Stimulated activated CD4-positive, alpha-beta T cell treated with anti-CD3 and anti-CD28 coated beads, Interleukin-12 subunit alpha, Interleukin-12 subunit beta, amount 100 ng/mL, for 4 hours (primary cell): ENCODE measurements around the gene WNT11.
A peak's percentile ranks its signal among the peaks of the same experiment; 100 is the strongest.

Experiments used
- DNase-seq: peaks from one replicate; pipeline ENCODE4 v3.0.0-alpha.2; 2020

The WNT11 gene

DNA sequence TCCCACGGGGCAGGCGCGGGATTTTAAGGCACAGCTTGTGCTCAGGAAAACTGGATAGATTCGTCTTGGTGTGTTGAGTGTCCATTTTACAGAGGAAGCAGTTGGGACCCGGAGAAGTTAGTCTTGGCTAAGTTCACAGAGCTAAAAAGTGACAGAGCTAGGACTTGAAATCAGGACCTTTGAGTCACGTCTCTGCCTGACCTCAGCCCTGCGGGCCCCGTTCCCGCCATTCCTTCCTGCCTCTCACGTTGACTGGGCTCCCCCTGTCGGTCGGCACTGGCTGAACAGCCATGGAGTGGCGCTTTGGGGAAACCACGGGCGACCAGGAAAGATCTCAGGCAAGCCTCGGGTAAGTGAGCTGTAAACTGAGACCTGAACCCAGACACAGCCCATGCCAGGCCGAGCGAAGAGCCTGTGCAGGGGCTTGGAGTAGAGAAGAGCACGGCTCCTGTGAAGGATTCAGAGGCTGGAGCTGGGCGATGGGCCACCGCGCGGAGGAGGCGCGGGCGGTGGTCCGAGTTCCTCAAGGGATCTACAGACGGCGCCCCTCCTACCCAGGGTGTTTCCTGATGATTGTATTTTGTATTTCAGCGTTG is 54.1 kb downstream of the WNT11 start:
- DNase-seq, result peak; percentile 84

DNA sequence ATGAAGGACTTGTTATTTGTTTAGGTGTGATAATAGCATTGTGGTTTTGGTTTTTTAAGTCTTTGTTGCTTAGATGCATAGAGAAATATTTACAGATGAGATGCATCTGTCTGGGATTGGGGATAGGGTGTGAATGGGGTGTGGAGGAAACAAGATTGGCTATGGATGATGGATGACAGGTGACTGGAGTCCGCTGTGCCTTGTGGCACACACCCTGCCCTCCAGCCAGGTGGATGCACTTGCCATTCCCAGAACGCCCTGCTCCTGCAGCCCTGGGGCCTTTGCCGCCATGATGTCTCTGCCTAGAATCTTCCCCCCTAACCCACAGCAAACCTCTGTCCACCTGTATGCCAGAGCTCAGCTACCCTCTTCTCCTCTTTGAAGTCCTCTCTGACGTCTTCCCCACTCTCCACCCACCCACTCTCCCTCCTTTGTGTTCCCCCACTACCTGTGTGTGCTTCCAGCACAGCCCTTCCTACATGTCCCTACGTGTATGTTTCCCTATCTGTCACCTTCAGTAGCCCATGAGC is 54.7 kb downstream of the WNT11 start:
- DNase-seq, result no peak

- DNase-seq, result no peak
Observed at GRCh38 chr11:76150141-76150540, 56.2 kb downstream of the WNT11 start.

DNA sequence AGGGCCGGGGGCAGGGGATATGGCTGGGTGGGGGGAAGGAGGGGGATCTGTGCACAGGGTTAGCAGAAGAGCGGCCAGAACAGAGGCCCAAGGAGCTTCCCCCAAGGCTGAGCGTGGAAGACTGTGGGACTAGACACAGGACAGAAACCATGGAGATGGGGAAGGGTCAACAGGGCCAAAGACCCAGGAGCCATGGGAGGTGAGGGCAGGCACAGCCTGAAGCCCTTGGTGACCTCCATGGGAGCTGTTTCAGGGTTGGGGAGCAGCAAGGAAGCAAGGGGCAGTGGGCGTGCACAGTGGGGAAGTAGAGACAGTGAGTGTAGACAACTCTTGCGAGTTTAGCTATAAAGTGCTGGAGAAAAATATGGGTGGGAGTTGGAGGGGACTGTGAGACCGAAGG is 56.6 kb downstream of the WNT11 start:
- no peak for DNase-seq

GRCh38 chr11:76148941-76149613 is 57.2 kb downstream of the WNT11 start:
- DNase-seq, result no peak

- DNase-seq, result no peak
Observed at GRCh38 chr11:76148231-76148630, 58.1 kb downstream of the WNT11 start.

GRCh38 chr11:76147106-76147740 is 59.1 kb downstream of the WNT11 start:
- no peak for DNase-seq

GRCh38 chr11:76143274-76143673 is 63.0 kb downstream of the WNT11 start:
- no peak for DNase-seq

DNA sequence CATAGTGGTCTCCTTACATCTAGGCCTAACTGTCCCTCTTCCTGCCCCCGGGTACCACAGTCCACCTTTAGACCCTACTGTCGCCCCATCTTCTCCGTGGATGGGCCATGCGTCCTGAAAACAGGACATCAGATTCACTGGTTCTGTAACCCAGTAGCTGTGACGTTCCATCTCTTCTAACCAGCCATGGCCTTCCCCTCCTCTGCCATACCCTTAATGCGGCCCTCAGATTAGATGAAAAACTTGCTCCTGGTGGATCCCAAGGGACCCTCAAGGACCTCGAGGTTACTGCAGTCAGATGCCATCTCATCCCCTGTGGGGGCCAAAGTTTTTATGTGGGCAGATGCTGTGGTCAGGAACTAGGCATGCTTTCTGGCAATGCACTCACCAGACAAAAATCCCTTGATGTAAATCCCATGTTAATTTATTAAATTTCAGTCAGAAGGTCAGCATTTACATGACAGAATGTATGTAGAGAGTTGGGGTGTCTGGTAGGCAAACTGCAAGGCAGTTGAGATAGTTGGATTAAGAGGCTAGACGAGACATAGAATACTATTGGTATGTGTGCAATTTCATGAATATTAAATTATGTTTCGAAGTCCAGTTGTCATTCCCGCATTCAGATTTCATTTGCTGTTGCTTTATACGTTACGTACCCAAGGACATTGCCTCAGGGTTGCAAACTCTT is 64.3 kb downstream of the WNT11 start:
- DNase-seq, result no peak

- DNase-seq, result no peak
Observed at GRCh38 chr11:76140912-76141574, 65.3 kb downstream of the WNT11 start.

DNA sequence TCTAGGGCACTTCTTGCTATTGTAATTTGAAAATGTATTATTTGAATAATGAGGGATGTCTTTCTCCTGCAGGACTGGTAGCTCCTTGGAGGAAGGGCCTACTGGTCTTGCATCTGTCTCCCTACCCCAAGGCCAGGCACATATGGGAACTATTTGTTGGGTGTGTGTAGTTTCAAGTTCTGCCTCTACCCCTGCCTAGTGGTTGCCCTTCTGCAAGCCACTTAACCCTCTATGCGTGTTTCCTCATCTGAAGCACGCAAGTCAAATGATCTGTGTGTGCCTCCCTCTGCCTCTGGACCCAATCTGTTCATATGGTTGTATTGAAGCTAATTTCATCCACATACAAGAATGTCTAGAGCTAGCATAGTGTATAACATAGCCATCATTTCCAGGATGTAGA is 67.0 kb downstream of the WNT11 start:
- DNase-seq, result no peak
